Vagina (tissue), 2 donors: ENCODE results near the gene GIPC2.

Experiments used
- POLR2AphosphoS5 ChIP-seq, 2 donors: sonication (generic); formaldehyde crosslinking; IDR thresholded peaks; one replicate each; pipeline ENCODE4 v1.9.0; 2017; ENCODE audit warnings: antibody characterized with exemption in 2 of 2, mild to moderate bottlenecking in 2 of 2, low read depth in 1 of 2; ENCODE audit not compliant: insufficient read depth in 1 of 2
- TF ChIP-seq, protein P1 (sequence below), 3 experiments: fragments of 450-650 bp in 2 of 3; fragments of 200-600 bp in 1 of 3; sonication (generic) in 1 of 3; IDR thresholded peaks; one replicate each; pipeline ENCODE4 v1.5.1; 2017 to 2019; ENCODE audit warnings: antibody characterized with exemption in 3 of 3, mild to moderate bottlenecking in 2 of 3, moderate library complexity in 2 of 3

DNA sequence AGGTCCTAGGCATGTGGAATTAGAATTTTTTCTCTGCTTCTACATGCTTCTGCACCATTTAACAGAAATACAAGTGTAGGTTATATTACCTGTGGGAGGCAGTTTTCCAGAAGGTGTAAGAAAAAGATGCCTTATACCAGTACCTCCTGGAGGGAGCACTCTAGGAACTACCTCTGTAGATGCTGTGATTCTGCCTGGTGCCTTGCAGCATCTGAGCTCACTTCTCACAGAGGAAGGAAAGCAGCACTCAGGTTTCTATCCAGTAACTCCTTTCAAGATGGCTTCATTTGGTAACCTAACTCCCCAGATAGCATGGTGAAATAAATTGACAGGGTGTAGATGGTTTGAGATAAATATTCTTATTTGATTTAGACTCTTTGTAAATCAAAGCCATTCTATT, 50.3 kb downstream of the GIPC2 start:
- no peak for TF ChIP-seq POLR2AphosphoS5 (IDR thresholded peaks at IDR 0.05; ENCODE audit: insufficient read depth in 1 of 2, low read depth in 1 of 2)
- TF ChIP-seq, protein P1, sequence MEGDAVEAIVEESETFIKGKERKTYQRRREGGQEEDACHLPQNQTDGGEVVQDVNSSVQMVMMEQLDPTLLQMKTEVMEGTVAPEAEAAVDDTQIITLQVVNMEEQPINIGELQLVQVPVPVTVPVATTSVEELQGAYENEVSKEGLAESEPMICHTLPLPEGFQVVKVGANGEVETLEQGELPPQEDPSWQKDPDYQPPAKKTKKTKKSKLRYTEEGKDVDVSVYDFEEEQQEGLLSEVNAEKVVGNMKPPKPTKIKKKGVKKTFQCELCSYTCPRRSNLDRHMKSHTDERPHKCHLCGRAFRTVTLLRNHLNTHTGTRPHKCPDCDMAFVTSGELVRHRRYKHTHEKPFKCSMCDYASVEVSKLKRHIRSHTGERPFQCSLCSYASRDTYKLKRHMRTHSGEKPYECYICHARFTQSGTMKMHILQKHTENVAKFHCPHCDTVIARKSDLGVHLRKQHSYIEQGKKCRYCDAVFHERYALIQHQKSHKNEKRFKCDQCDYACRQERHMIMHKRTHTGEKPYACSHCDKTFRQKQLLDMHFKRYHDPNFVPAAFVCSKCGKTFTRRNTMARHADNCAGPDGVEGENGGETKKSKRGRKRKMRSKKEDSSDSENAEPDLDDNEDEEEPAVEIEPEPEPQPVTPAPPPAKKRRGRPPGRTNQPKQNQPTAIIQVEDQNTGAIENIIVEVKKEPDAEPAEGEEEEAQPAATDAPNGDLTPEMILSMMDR (IDR thresholded peaks at IDR 0.05), result no peak
